Mucosa of rectum (tissue), 2 donors: Measurements from ENCODE around the gene ZNHIT3.
"Not testable (repeated sequence)": the region's sequence is repeated elsewhere in the genome, so short reads cannot be mapped to it uniquely, and the experiment has no call there.

ENCODE experiments used
- H3K27ac ChIP-seq, 2 donors: one replicate each; pipeline ENCODE4 v1.7.0; 2013; ENCODE audit warnings: inconsistent platforms in 2 of 2, low read depth in 2 of 2, low read length in 2 of 2
- H3K27me3 ChIP-seq, 2 donors: one replicate each; pipeline ENCODE4 v1.7.0; 2013; ENCODE audit warnings: low read length in 2 of 2; ENCODE audit not compliant: control insufficient read depth in 2 of 2, insufficient read depth in 2 of 2
- H3K36me3 ChIP-seq, 2 donors: one replicate each; pipeline ENCODE4 v1.7.0; 2013; ENCODE audit warnings: low read length in 2 of 2; ENCODE audit not compliant: control insufficient read depth in 2 of 2, insufficient read depth in 2 of 2
- H3K4me1 ChIP-seq, 2 donors: one replicate each; pipeline ENCODE4 v1.7.0; 2013; ENCODE audit warnings: low read length in 2 of 2, mild to moderate bottlenecking in 1 of 2; ENCODE audit not compliant: control insufficient read depth in 2 of 2, insufficient read depth in 2 of 2
- H3K4me3 ChIP-seq, 2 donors: one replicate each; pipeline ENCODE4 v1.7.0; 2013; ENCODE audit warnings: low read length in 2 of 2
- H3K9ac ChIP-seq, 2 donors: one replicate each; pipeline ENCODE4 v1.7.0; 2013; ENCODE audit warnings: low read length in 2 of 2, low read depth in 1 of 2, mild to moderate bottlenecking in 1 of 2
- H3K9me3 ChIP-seq, 2 donors: one replicate each; pipeline ENCODE4 v1.7.0; 2013; ENCODE audit warnings: low read length in 2 of 2; ENCODE audit not compliant: control insufficient read depth in 2 of 2
- donor health status: healthy.
- donor health status: Normal muscosa, but diverticular disease.

Gene ZNHIT3

GRCh38 chr17:36501351-36501750, 14.9 kb downstream of the ZNHIT3 start:
- no peak overlapping the region for H3K9ac ChIP-seq
- H3K27me3 ChIP-seq = no peaks in the 10 kb centered on the region
- H3K4me1 ChIP-seq = no peaks in the 10 kb centered on the region
- peaks cover 52 to 66% of the 10 kb centered on the region in 2 donors for H3K36me3 ChIP-seq
- H3K4me3 ChIP-seq = no peak overlapping the region
- no peak overlapping the region for H3K27ac ChIP-seq
- no peaks in the 10 kb centered on the region for H3K9me3 ChIP-seq

- no peaks in the 10 kb centered on the region for H3K4me1 ChIP-seq
- no peak overlapping the region for H3K4me3 ChIP-seq
- H3K9me3 ChIP-seq = no peaks in the 10 kb centered on the region
- H3K9ac ChIP-seq = no peak overlapping the region
- H3K27ac ChIP-seq = no peak overlapping the region
- H3K27me3 ChIP-seq = no peaks in the 10 kb centered on the region
- peaks cover 54 to 67% of the 10 kb centered on the region in 2 donors for H3K36me3 ChIP-seq
Observed at GRCh38 chr17:36501963-36502362, 15.5 kb downstream of the ZNHIT3 start.

DNA sequence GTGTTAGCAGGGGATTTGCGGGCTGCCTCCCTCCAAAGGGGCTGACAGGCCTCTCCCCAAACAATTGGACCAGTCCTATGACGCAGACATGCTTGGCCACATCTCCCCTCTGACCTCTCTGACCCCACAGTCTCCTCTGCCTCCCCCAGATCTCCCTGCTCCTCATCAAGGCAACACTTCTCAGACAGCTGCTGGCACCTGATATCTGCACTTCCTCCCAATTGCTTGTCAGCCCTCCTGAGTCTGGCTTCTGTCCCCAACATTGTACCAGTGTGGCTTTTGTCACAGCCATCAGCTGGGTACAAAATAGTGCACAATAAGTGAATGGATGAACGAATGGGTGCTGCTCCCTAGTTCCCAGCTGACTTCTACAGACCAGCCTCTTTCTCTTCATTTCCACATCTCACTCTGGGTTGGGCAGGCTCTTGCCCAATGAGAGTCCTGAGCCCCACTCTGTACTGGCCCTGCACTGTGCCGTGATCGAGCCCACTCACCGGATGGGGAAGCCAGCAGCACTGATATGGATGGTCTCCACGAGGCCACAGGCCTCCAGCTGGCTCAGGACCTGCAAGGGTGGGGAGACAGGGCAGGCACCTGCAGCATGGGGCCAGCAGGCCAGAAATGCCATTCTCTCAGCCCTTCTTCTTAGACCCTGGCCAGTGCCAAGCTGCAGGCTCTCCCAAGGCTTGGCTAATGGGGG, 17.1 kb downstream of the ZNHIT3 start:
- H3K9ac ChIP-seq = no peak overlapping the region
- H3K36me3 ChIP-seq = peaks cover 58 to 66% of the 10 kb centered on the region in 2 donors
- no peaks in the 10 kb centered on the region for H3K9me3 ChIP-seq

DNA sequence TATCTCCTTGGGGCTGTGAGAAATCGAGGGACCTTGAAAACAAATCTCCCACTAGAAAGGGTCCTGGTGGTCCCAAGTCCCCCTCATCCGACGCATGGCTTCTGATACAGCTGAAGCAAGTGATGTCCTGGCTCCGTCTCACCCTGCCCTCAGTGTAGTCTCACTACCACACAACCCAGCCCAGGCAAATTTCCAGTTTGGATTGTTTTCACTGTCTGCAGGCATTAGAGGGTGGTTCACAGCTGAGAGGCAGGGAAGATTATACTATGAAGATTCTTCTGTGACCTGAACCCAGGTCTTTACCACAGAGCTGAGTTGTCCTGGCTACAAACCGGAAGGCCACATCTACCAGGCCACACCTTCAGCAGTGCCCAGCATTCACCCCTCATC, 17.7 kb downstream of the ZNHIT3 start:
- peaks cover 53 to 65% of the 10 kb centered on the region in 2 donors for H3K36me3 ChIP-seq
- H3K27me3 ChIP-seq = no peaks in the 10 kb centered on the region
- H3K4me1 ChIP-seq = no peaks in the 10 kb centered on the region
- no peak overlapping the region for H3K27ac ChIP-seq
- no peak overlapping the region for H3K4me3 ChIP-seq
- no peaks in the 10 kb centered on the region for H3K9me3 ChIP-seq
- no peak overlapping the region for H3K9ac ChIP-seq

More for the DNA sequence above, 17.1 kb downstream of the ZNHIT3 start:
- no peak overlapping the region for H3K4me3 ChIP-seq
- H3K4me1 ChIP-seq = no peaks in the 10 kb centered on the region
- no peaks in the 10 kb centered on the region for H3K27me3 ChIP-seq
- H3K27ac ChIP-seq = no peak overlapping the region

- Histone ChIP-seq H3K9ac (no peak overlapping the region), H3K4me1 (no peaks in the 10 kb centered on the region), H3K4me3 (no peak overlapping the region), H3K27ac (no peak overlapping the region), H3K9me3 (no peaks in the 10 kb centered on the region), H3K27me3 (no peaks in the 10 kb centered on the region), H3K36me3 (peaks cover 50 to 71% of the 10 kb centered on the region in 2 donors)
Observed at GRCh38 chr17:36505171-36505570, 18.7 kb downstream of the ZNHIT3 start.

DNA sequence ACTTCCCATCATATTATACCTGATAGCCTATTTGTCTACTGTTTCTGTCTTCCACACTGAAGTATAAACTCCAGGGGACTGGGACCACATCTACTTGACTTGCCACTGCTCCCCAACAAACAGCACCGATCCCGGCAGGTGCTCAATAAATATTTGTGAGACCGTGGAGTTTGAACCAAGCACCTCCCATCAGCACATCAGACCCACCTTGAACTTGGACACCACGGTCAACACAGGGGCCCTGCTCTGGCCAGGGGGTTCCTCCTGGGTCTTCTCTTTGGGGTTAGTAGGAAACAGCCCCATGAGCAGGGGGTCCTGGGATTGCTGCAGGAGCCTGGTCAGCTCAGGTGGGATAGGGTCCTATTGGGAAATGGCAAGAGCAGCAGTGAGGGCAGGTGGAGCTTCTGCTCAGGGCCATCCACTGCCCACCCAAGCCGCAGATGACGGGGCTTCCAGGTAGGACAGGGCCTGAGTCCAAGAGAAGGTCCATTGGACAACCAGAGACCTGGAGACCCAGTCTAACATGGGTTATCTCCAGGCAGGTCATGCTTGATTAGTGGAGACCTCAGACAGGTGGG, 19.9 kb downstream of the ZNHIT3 start:
- no peaks in the 10 kb centered on the region for H3K4me1 ChIP-seq
- peaks cover 50 to 72% of the 10 kb centered on the region in 2 donors for H3K36me3 ChIP-seq
- no peak overlapping the region for H3K4me3 ChIP-seq
- H3K9ac ChIP-seq = no peak overlapping the region
- H3K9me3 ChIP-seq = no peaks in the 10 kb centered on the region
- H3K27me3 ChIP-seq = no peaks in the 10 kb centered on the region
- H3K27ac ChIP-seq = no peak overlapping the region

DNA sequence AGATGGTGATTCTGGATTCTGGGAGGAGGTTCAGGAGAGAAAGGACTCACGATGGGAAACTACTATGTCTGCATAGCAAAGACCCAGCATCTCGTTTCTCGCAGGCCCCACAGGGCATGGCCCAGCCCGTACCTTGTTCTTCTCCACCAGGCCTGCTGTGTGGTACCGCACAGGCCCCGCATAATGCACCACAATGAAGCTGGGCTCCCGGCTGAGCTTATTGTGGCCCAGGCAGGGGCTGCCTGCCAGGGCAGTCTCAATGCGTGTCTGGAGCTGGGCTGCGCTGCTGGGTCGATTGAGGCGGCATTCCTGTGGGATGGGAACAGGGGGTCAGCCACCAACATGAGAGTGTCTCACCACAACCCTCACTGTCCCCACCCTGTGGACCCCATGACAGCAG, 20.4 kb downstream of the ZNHIT3 start:
- Histone ChIP-seq H3K9me3 (no peaks in the 10 kb centered on the region), H3K36me3 (peaks cover 51 to 71% of the 10 kb centered on the region in 2 donors), H3K4me3 (no peak overlapping the region), H3K4me1 (no peaks in the 10 kb centered on the region), H3K27ac (no peak overlapping the region), H3K27me3 (no peaks in the 10 kb centered on the region), H3K9ac (no peak overlapping the region)

DNA sequence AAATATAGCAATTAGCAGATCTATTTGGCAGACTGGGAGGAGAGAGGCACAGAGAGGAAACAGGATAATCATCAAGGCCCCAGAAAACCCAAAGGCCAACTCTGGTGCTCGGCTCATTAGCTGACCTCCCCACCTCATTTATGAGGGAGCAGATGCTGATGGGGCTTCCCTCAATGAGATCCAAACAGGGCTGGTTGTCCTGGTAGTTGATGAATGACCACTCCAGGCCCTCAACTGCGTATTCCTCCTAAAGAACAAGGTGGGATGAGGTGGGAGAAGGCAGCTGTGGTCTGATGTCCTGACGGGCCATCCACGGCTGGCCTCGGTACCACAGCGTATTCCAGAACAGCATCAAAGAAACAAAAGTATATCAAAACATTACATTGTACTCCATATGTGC, 20.8 kb downstream of the ZNHIT3 start:
- H3K27ac ChIP-seq = no peak overlapping the region
- H3K27me3 ChIP-seq = no peaks in the 10 kb centered on the region
- H3K36me3 ChIP-seq = peaks cover 51 to 70% of the 10 kb centered on the region in 2 donors
- H3K4me1 ChIP-seq = no peaks in the 10 kb centered on the region
- H3K9ac ChIP-seq = no peak overlapping the region
- no peak overlapping the region for H3K4me3 ChIP-seq
- H3K9me3 ChIP-seq = no peaks in the 10 kb centered on the region

GRCh38 chr17:36508439-36508838, 22.0 kb downstream of the ZNHIT3 start:
- peaks cover 48 to 66% of the 10 kb centered on the region in 2 donors for H3K36me3 ChIP-seq
- not testable (repeated sequence) for H3K4me3 ChIP-seq, H3K9ac ChIP-seq, H3K27ac ChIP-seq, H3K27me3 ChIP-seq, H3K4me1 ChIP-seq, H3K9me3 ChIP-seq

GRCh38 chr17:36509272-36509985, 22.9 kb downstream of the ZNHIT3 start:
- Histone ChIP-seq H3K9me3 (no peaks in the 10 kb centered on the region), H3K36me3 (peaks cover 42 to 64% of the 10 kb centered on the region in 2 donors), H3K27ac (no peak overlapping the region), H3K4me1 (no peaks in the 10 kb centered on the region), H3K4me3 (no peak overlapping the region), H3K27me3 (no peaks in the 10 kb centered on the region), H3K9ac (no peak overlapping the region)
